H1 (cell line): ENCODE results near the gene RASL10B.

Experiments used
- CTCF ChIP-seq, 3 experiments: IDR thresholded peaks; 1 replicate in 2 of 3; 2 replicates in 1 of 3; pipeline versions ENCODE4 v1.5.1 to v1.6.1; 2011; ENCODE audit warnings: low read length in 3 of 3, mild to moderate bottlenecking in 3 of 3, inconsistent platforms in 2 of 3, low read depth in 1 of 3, moderate library complexity in 1 of 3; ENCODE audit not compliant: insufficient read depth in 1 of 3; ENCODE audit errors: control extremely low read depth in 1 of 3
- RAD21 ChIP-seq, 2 experiments: IDR thresholded peaks in 1 of 2; conservative IDR thresholded peaks in 1 of 2; 2 replicates each; pipeline ENCODE4 v1.6.1; 2011; ENCODE audit warnings: low read depth in 2 of 2, low read length in 2 of 2, improper control_type of control experiment in 1 of 2, inconsistent platforms in 1 of 2, mild to moderate bottlenecking in 1 of 2, moderate library complexity in 1 of 2
- TAF1 ChIP-seq: IDR thresholded peaks from 2 replicates; pipeline ENCODE4 v1.6.1; 2011; ENCODE audit warnings: mild to moderate bottlenecking, low read depth, low read length

- TF ChIP-seq CTCF (IDR thresholded peaks at IDR 0.05; ENCODE audit: control extremely low read depth in 1 of 3, insufficient read depth in 1 of 3, low read depth in 1 of 3, low read length in 3 of 3) = no peak
- TF ChIP-seq TAF1 = no peak
- no peak for TF ChIP-seq RAD21 (IDR thresholded peaks at IDR 0.05 in 1 of 2, conservative IDR thresholded peaks at IDR 0.05 in 1 of 2; ENCODE audit: low read depth in 2 of 2, low read length in 2 of 2)
Measured at GRCh38 chr17:35773679-35774425, 42.4 kb downstream of the RASL10B start.
